ENCODE data around the gene ZDHHC4.

Gene ZDHHC4

DNA sequence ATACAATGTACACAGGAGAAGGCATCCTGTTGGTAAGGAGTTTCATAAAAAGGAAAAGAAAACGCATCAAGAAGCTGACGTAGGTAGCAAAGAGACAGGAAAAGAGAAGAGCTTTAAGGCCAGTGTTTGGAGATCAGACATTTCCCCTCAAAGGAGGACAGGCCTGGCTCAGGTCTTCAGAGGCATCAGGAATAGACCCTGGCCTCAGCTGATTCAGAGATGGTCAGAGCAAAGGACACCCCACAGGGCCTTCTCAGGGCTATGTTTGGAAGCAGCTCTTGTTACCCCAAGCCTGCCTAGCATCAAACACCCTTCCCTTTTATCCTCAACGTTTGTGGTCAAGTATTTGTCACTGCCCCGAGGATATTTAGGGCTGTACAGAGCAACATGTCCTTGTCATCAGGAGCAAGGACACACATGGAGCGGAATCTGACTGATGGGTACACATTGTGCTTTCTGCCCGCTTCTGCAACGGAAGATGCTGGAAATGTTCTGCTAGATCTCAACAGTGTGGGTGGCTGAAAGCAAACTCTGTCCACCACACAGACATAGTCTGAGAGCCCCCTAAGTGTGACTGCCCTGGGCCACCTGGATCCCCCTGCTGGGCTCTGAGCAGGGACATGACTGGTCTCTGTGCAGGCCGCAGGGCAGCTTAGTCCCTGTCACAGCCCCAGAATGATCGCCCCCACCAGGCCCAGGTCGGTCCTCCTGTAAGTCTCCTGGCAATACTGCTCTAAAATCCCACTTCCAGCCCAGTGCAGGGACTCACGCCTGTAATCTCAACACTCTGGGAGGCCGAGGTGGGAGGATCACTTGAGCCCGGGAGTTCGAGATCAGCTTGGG, 1.0 kb upstream of the ZDHHC4 start:
- TF ChIP-seq POLR2A (IDR thresholded peaks at IDR 0.05; ENCODE audit: low read length): no peak
- TF ChIP-seq GATA1 (IDR thresholded peaks at IDR 0.05; ENCODE audit: low read depth, low read length): no peak
- peak in 1 of 2 experiments; percentile 57 for DNase-seq

DNA sequence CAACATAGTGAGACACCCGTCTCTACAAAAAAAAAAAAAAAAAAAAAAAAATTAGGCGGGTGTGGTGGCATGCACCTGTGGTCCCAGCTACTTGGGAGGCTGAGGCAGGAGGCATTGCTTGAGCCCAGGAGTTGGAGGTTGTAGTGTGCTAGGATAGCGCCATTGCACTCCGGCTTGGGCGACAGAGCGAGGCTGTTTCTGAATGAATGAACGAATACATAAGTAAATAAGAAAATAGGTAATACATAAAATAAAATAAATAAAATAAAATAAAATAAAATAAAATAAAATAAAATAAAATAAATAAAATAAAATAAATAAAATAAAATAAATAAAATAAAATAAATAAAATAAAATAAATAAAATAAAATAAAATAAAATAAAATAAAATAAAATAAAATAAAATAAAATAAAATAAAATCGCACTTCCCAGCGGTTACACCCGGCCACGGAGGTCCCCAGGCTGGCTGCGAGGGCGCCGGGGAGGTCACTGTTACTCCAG, 336 bp upstream of the ZDHHC4 start:
- DNase-seq: peak; percentile 58

DNA sequence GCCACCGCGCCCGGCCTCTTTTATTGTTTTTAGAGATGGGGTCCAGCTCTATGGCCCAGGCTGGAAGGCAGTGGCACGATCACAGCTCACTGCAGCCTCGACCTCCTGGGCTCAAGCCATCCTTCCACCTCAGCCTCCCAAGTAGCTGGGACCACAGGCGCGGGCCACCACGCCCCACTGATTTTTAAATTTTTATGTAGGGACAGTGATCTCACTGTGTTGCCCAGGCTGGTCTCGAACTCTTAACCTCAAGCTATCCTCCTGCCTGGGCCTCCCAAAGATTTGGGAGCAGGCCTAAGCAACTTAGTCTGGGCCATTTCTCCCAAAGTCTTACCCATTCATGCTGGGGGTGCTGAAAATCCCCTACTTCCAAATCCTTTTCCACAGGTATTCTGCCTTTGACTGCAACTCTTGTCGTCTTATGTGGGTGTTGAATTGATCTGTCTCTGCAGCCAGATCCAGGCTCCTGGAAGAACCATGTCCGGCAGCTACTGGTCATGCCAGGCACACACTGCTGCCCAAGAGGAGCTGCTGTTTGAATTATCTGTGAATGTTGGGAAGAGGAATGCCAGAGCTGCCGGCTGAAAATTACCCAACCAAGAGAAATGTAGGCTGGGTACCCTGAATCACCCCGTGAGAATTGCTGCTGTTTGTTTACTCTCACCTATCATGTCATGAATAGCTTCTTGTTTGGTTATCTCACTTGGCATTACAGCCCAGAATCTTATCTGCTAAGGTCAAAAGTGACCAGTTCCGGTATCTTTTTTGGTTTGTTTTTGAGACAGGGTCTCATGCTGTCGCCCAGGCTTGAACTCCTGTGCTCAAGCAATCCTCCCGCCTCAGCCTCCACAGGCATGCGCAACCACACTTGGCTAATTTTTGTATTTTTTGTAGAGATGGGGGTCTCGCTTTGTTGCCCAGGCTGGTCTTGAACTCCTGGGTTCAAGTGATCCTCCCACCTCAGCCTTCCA, 1.1 kb downstream of the ZDHHC4 start:
- DNase-seq: peak in 1 of 2 experiments; percentile 40
- TF ChIP-seq POLR2A (IDR thresholded peaks at IDR 0.05; ENCODE audit: low read length): no peak

DNA sequence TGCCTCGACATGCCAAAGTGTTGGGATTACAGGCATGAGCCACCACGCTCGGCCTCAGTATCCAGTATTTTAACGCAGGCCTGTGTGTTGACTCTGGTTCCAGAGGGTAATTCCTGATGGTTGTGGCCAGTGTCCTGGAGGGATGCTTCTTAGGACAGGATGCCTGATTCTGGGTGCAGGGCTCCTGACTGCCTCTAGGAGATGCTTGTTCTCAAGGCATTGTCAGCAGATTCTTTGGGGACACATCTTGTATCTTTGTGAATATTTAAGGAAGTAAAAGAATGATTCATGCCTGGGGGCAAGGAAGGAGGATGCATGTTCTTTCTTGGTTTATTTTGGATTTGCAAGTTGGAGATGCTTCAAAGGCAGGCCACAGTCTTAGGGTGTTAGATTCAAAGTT, 2.2 kb downstream of the ZDHHC4 start:
- no peak for DNase-seq
- TF ChIP-seq POLR2A (IDR thresholded peaks at IDR 0.05; ENCODE audit: low read length) (no peak), GATA1 (IDR thresholded peaks at IDR 0.05; ENCODE audit: low read depth, low read length) (no peak)

DNA sequence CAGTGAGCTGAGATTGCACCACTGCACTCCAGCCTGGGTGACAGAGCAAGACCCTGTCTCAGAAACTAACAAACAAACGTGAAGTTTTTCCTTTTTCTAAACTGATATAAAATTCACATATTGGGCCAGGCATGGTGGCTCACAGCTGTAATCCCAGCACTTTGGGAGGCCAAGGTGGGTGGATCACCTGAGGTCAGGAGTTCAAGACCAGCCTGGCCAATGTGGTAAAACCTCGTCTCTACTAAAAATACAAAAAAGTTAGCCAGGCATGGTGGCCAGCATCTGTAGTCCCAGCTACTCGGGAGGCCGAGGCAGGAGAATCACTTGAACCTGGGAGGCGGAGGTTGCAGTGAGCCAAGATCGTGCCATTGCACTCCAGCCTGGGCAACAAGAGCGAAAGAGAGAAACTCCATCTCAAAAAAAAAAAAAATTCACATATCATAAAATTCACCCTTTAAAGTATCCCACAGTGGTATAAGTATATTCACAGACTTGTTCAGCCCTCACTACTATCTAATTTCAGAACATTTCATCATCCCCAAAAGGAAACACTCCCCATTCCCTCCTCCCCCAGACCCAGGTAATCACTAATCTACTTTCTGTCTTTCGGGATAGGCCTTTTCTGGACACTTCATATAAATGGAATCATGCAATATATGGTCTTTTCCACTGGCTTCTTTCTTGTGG, 8.6 kb downstream of the ZDHHC4 start:
- DNase-seq: peak in 1 of 2 experiments; percentile 50

DNA sequence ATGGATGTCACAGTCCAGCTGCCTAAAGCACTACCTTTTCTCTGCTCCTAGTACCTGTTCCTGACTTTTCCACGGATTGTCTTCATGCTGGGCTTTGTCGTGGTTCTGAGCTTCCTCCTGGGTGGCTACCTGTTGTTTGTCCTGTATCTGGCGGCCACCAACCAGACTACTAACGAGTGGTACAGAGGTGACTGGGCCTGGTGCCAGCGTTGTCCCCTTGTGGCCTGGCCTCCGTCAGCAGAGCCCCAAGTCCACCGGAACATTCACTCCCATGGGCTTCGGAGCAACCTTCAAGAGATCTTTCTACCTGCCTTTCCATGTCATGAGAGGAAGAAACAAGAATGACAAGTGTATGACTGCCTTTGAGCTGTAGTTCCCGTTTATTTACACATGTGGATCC, 11.3 kb downstream of the ZDHHC4 start:
- no peak for DNase-seq
- no peak for TF ChIP-seq GATA1 (IDR thresholded peaks at IDR 0.05; ENCODE audit: low read depth, low read length)
- no peak for TF ChIP-seq POLR2A (IDR thresholded peaks at IDR 0.05; ENCODE audit: low read length)

DNA sequence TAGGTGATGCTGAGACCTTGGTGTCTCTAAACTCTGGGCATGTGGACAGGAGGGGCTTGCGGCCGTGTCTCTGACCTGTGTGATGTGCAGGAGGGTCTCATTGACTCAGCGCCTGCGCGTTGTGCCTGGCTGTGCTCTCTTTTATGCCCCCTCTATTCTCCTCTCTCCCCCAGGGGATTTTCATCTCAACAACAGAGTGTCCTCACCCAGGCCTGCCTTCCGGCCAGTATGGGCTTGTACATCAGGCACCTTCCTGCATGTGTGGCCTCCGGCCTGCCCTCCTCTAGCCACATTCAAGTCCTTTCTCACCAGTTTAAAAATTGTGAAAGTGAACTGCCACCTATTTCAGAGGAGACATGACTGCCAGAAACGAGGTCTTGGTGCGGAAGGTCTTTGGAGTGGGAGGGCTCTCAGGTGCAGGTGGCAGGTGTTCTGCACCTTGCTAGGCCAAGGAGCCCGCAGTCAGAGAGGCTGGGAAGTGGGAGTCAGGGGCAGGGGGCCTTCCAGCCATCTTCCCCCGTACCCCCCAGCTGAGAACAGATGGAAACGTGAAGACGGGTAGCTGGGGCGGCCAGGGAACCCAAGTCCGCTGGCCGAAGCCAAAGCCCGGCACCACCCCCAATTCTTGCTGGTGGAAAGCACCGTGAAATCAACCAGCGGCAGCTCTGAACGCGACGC, 12.0 kb downstream of the ZDHHC4 start:
- TF ChIP-seq POLR2A (IDR thresholded peaks at IDR 0.05; ENCODE audit: low read length): no peak
- TF ChIP-seq GATA1 (IDR thresholded peaks at IDR 0.05; ENCODE audit: low read depth, low read length): no peak
- no peak for DNase-seq

DNA sequence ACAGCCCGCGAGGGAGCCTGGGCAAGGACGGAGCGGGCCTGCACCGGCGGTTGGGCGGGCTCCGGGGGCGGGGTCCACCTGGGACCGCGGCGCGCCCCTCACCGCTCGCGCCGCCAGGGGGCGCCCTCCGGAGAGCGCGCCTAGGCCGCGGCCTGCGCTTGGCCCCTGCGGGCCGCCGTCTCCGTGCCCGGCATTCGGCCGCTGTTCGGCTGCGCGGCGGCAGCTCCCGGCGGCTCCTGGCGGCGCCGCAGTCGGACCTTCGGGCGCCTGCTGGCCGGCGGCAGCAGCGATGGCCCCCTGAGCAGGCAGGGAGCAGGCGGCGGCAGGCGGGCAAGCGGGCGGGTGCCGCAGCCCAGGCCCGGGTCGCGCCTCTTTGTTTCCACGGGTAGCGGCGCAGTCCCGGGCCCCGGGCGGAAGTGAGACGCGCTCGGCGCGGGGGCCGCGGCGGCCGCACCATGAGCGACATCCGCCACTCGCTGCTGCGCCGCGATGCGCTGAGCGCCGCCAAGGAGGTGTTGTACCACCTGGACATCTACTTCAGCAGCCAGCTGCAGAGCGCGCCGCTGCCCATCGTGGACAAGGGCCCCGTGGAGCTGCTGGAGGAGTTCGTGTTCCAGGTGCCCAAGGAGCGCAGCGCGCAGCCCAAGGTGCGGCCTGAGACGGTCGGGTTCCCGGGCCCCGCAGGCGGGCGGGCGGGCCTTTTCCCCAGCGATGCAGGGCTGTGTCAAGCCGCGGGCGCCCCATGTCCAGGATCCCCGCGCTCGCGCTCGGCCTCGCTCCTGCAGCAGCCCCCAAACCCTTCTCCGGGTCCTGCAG, 12.8 kb downstream of the ZDHHC4 start, which contains the start of gene INTS15:
Gene INTS15, plus strand, starts transcription at position 193 of the 816 bp plus-strand sequence. Its CDS starts 263 bp downstream, at position 456.
- TF ChIP-seq POLR2A (IDR thresholded peaks at IDR 0.05; ENCODE audit: low read length): peak; percentile 80
- TF ChIP-seq GATA1 (IDR thresholded peaks at IDR 0.05; ENCODE audit: low read depth, low read length): no peak
- peak; percentile 91 to 95 for DNase-seq

DNA sequence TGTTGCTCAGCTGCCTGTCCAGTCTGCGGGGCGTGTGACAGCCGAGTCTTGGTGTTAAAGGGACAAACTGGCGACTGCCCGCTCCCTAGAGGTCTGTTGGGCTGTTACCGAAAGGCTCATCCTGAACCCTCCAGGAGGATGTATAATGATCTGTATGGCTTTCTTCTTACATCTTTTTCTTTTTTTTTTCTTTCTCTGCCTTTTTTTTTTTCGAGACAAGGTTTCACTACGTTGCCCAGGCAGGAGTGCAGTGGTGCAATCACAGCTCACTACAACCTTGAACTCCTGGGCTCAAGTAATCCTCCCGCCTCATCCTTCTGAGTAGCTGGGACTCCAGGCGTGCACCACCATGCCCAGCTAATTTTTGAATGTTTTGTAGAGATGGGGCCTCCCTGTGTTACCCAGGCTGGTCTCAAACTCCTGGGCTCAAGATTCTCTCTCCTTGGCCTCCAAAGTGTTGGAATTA, 13.4 kb downstream of the ZDHHC4 start:
- TF ChIP-seq GATA1 (IDR thresholded peaks at IDR 0.05; ENCODE audit: low read depth, low read length): no peak
- no peak for TF ChIP-seq POLR2A (IDR thresholded peaks at IDR 0.05; ENCODE audit: low read length)
- DNase-seq: no peak

DNA sequence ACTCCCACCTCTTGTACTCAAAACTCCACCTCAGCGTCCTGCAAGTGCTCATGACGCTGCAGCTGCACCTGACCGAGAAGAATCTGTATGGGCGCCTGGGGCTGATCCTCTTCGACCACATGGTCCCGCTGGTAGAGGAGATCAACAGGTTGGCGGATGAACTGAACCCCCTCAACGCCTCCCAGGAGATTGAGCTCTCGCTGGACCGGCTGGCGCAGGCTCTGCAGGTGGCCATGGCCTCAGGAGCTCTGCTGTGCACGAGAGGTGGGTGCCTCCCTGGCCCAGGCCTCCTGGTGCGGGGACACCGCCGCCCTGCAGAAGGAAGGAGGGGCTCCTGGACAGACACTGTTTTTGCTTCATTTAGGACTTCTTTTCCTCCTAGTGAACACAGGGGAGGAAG, 22.8 kb downstream of the ZDHHC4 start:
- TF ChIP-seq POLR2A (IDR thresholded peaks at IDR 0.05; ENCODE audit: low read length): no peak
- no peak for TF ChIP-seq GATA1 (IDR thresholded peaks at IDR 0.05; ENCODE audit: low read depth, low read length)
- DNase-seq: no peak

DNA sequence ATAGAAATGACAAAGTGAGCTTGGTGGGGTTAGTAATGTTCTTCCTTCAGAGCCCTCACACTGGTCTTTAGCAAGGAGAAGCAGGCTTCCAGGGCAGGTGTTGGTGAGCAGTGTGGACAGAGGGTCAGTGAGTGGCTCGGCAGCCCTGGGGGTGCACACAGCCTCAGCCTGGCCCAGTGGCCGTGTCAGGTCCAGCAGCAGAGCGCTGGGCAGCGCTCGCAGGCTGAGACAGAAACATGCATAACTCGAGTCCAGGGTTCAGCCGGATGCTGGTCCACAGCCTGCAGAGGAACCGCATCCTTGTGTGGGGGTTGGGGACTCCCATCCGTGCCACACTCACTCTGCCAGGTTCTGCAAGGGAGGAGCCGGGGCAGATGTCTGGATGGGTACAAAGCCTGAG, 27.2 kb downstream of the ZDHHC4 start:
- DNase-seq: no peak
- TF ChIP-seq POLR2A (IDR thresholded peaks at IDR 0.05; ENCODE audit: low read length): no peak
- no peak for TF ChIP-seq GATA1 (IDR thresholded peaks at IDR 0.05; ENCODE audit: low read depth, low read length)

DNA sequence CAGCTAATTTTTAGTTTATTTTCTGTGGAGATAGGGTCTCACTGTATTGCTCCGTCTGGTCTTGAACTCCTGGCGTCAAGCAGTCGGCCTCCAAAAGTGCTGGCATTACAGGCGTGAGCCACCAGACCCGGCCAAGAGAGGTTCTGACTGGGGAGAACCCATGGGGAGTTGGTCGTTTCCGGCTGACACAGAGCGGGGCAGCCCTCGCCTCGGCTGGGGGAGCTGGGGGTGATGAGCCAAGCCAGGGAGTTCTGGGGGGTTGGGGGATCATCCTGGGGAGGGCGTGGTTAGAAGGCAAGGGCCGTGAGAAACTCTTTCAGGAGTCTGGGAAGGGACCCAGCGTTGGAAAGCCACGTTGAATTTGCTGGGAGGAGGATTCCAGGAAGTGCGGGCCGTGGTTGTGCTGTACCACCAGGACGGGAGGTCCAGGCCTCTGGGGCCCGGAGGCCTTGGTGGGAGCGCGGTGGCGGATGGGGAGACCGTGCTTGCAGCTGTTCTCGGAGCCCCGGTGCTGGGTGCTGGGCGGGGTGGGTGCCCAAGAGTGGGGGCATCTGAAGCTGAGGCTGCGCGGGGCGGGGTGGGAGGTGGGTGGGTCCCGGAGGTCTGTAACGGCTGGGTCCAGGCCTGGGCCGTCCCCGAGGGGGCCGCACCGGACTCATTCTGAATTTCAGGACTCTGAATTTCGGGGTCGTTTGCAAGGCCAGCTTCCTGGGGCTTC, 29.8 kb downstream of the ZDHHC4 start:
- DNase-seq: no peak
- TF ChIP-seq POLR2A (IDR thresholded peaks at IDR 0.05; ENCODE audit: low read length) (no peak), GATA1 (IDR thresholded peaks at IDR 0.05; ENCODE audit: low read depth, low read length) (no peak)
